ENCODE measurements around the gene PRKCH. TPM values are rescaled to one million over a fixed set of nuclear protein-coding genes. Genes with fewer than 3 reads are reported as not detected.

The PRKCH gene
- total RNA-seq, 6 experiments from 2014 or later: 5.0 to 12.1 (median 8.8) TPM

DNA sequence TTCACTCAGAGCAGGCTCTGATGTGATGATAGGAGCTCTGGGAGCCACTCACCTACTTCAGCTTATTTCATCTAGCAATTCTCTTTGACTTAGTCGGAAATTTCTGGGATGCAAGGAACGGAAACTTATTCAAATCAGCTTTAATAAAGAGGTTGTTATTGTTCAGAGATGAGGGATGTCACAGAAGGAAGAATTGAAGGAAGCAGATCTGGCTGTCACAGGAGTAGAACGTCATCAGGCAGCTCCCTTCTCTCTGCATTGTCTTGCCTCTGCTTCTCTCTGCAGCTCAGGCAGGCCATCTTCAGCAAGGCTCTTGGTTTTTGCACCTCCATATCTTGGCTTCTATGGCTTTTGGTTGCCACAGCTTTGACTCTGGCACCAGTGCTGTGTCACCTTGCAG is 32.7 kb upstream of the PRKCH start:
- 37% methylated on average over 3 of the region's 3 CpGs for WGBS (ENCODE audit: insufficient coverage, low coverage, low lambda C conversion rate, missing lambda C conversion rate)
- TF ChIP-seq, protein P1, sequence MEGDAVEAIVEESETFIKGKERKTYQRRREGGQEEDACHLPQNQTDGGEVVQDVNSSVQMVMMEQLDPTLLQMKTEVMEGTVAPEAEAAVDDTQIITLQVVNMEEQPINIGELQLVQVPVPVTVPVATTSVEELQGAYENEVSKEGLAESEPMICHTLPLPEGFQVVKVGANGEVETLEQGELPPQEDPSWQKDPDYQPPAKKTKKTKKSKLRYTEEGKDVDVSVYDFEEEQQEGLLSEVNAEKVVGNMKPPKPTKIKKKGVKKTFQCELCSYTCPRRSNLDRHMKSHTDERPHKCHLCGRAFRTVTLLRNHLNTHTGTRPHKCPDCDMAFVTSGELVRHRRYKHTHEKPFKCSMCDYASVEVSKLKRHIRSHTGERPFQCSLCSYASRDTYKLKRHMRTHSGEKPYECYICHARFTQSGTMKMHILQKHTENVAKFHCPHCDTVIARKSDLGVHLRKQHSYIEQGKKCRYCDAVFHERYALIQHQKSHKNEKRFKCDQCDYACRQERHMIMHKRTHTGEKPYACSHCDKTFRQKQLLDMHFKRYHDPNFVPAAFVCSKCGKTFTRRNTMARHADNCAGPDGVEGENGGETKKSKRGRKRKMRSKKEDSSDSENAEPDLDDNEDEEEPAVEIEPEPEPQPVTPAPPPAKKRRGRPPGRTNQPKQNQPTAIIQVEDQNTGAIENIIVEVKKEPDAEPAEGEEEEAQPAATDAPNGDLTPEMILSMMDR (IDR thresholded peaks at IDR 0.05): no peak
- TF ChIP-seq POLR2A (IDR thresholded peaks at IDR 0.05): no peak
- peak; percentile 31 to 59 (median 44) for ATAC-seq
- Histone ChIP-seq H3K4me1 (peaks cover 0 to 21% (median 3%) of the 10 kb centered on the region in 4 donors), H3K27ac (no peak overlapping the region), H3K27me3 (no peaks in the 10 kb centered on the region), H3K9me3 (no peaks in the 10 kb centered on the region), H3K36me3 (no peaks in the 10 kb centered on the region), H3K4me3 (no peak overlapping the region)
- intact Hi-C loops (cut with DNase I): no loop called here
- DNase-seq: no peak

DNA sequence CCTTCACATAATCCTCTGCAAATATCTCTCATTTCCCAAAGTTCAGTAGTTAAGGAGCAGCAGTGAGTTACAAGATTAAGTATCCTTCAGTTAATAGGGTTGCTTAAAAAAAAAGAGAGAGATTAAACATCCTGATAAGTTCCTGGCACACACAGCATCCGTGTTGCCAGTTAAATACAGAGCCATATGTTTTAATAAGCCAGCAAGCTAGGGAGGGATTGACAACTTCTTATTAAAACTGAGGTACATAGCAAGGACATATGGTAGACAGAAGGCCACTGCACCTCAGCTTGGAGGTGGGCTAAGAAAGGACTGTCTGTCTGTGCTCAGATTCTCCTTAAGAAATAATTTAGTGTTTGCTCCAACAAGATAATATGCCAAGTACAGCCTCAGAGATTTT is 30.7 kb upstream of the PRKCH start:
- Histone ChIP-seq H3K27ac (no peak overlapping the region), H3K4me1 (peaks cover 0 to 17% (median 2%) of the 10 kb centered on the region in 4 donors), H3K4me3 (no peak overlapping the region), H3K9me3 (no peaks in the 10 kb centered on the region), H3K27me3 (no peaks in the 10 kb centered on the region), H3K36me3 (no peaks in the 10 kb centered on the region)
- ATAC-seq (no peak), DNase-seq (no peak)
- TF ChIP-seq, protein P1 (IDR thresholded peaks at IDR 0.05): no peak
- no CpG with 5 or more reads among the region's 1 CpG for WGBS (ENCODE audit: insufficient coverage, low coverage, low lambda C conversion rate, missing lambda C conversion rate)
- intact Hi-C loops (cut with DNase I): loop anchor here in 1 of 2 donors (10.0 kb wide), 1 partner anchor 564 kb away; no protein-coding TSS in a partner anchor

DNA sequence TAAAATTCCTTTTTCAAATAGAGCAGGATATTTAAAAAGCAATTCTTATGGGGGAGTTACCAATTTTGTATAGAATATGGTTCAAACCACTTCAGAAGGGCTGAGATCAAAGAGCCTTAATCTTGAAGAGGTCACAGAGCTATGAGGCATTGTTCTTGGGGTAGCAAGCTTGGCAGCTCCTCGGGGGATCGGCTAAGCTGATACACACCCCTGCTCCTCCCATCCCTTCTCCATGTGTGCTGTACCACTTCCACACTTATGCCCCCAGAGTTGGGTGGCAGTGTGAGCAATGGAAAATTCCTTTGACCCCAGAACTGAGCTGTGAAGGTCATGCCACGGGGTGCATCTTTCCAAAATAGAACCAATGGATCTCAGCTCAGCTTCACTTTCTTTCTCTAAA is 25.2 kb upstream of the PRKCH start:
- intact Hi-C loops (cut with DNase I): loop anchor here in 1 of 2 donors (10.0 kb wide), 1 partner anchor 559 kb away; no protein-coding TSS in a partner anchor
- H3K27me3 ChIP-seq: no peaks in the 10 kb centered on the region

DNA sequence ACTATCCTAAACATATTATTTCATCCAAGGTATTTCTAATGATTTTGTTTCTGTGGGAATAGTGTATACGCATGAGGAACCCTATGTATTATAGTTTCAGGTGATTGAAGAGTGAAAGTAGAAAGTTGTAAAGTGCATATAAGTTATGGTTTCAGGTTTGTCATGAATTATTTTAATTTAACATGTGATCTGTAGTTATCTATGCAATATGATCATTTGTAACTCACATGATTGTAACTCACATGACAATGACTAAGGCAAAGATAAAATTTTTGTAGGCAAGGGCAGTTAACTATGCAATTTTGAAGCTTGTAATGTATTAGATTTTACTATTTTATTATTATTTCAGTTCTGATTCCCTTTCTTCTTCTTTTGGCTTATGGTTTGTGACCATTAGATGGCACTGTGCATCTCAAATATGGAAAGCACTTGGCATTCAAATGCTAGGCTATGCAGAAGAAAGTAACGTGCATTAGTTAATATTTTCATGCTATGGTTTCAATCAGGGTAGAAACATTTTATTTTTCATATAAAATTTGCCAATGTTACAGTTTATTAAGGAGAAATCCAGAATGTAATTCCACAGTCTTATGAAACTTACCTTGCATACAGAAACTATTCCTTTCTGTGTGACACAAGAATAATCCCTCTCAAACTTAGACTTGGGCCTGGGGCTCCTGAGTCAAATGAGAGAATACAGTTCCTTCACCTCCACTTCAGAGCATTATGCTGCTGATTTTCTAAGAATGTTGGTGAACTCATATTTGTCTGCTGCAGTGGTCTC is 24.5 kb upstream of the PRKCH start:
- DNase-seq (no peak), ATAC-seq (peak; percentile 66 to 80 (median 68))
- intact Hi-C loops (cut with DNase I): loop anchor here in 1 of 2 donors (10.0 kb wide), 1 partner anchor 558 kb away; no protein-coding TSS in a partner anchor
- TF ChIP-seq POLR2A (IDR thresholded peaks at IDR 0.05): no peak
- TF ChIP-seq, protein P1 (IDR thresholded peaks at IDR 0.05): peak; percentile 50 to 74 (median 72)
- no peak overlapping the region for H3K27ac ChIP-seq
- no peaks in the 10 kb centered on the region for H3K36me3 ChIP-seq
- H3K4me3 ChIP-seq: no peak overlapping the region
- no peaks in the 10 kb centered on the region for H3K9me3 ChIP-seq
- WGBS (ENCODE audit: insufficient coverage, low coverage, low lambda C conversion rate, missing lambda C conversion rate): 30% methylated on average over 2 of the region's 2 CpGs
- no peaks in the 10 kb centered on the region for H3K4me1 ChIP-seq
- H3K27me3 ChIP-seq: no peaks in the 10 kb centered on the region

More for the DNA sequence above, 25.2 kb upstream of the PRKCH start:
- WGBS (ENCODE audit: insufficient coverage, low coverage, low lambda C conversion rate, missing lambda C conversion rate): 30% methylated on average over 3 of the region's 3 CpGs
- no peak for DNase-seq
- no peaks in the 10 kb centered on the region for H3K4me1 ChIP-seq
- TF ChIP-seq POLR2A (IDR thresholded peaks at IDR 0.05): no peak
- TF ChIP-seq, protein P1 (IDR thresholded peaks at IDR 0.05): no peak
- H3K36me3 ChIP-seq: no peaks in the 10 kb centered on the region
- no peaks in the 10 kb centered on the region for H3K9me3 ChIP-seq
- no peak for ATAC-seq
- no peak overlapping the region for H3K27ac ChIP-seq
- no peak overlapping the region for H3K4me3 ChIP-seq
